H1 (cell line): ENCODE results near the gene NHEJ1.

Experiments used
- ATF2 ChIP-seq: IDR thresholded peaks from 2 replicates; pipeline ENCODE4 v1.6.1; 2012; ENCODE audit warnings: low read length, inconsistent platforms
- ATF3 ChIP-seq: IDR thresholded peaks from 2 replicates; pipeline ENCODE4 v1.6.1; 2011; ENCODE audit warnings: low read depth, mild to moderate bottlenecking, low read length; ENCODE audit not compliant: insufficient read depth
- CEBPB ChIP-seq: IDR thresholded peaks from 2 replicates; pipeline ENCODE4 v1.6.1; 2012; ENCODE audit warnings: low read depth, low read length
- CREB1 ChIP-seq: IDR thresholded peaks from 2 replicates; pipeline ENCODE4 v1.6.1; 2012; ENCODE audit warnings: inconsistent platforms
- CTCF ChIP-seq, 3 experiments: IDR thresholded peaks; 1 replicate in 2 of 3; 2 replicates in 1 of 3; pipeline versions ENCODE4 v1.5.1 to v1.6.1; 2011; ENCODE audit warnings: low read length in 3 of 3, mild to moderate bottlenecking in 3 of 3, inconsistent platforms in 2 of 3, low read depth in 1 of 3, moderate library complexity in 1 of 3; ENCODE audit not compliant: insufficient read depth in 1 of 3; ENCODE audit errors: control extremely low read depth in 1 of 3
- EGR1 ChIP-seq: IDR thresholded peaks from 2 replicates; pipeline ENCODE4 v1.6.1; 2011; ENCODE audit warnings: low read depth, low read length, borderline replicate concordance
- POLR2A ChIP-seq, 2 experiments: IDR thresholded peaks; 1 replicate in 1 of 2; 2 replicates in 1 of 2; pipeline ENCODE4 v1.6.1; 2011; ENCODE audit warnings: low read depth in 2 of 2, low read length in 2 of 2, mild to moderate bottlenecking in 2 of 2; ENCODE audit errors: control extremely low read depth in 1 of 2
- POLR2AphosphoS5 ChIP-seq: IDR thresholded peaks from 2 replicates; pipeline ENCODE4 v1.6.1; 2011; ENCODE audit warnings: low read depth, low read length
- SP1 ChIP-seq: IDR thresholded peaks from 2 replicates; pipeline ENCODE4 v1.6.1; 2011; ENCODE audit warnings: low read depth, low read length
- SP2 ChIP-seq: IDR thresholded peaks from 2 replicates; pipeline ENCODE4 v1.6.1; 2012; ENCODE audit warnings: mild to moderate bottlenecking, low read length, inconsistent platforms
- SUZ12 ChIP-seq: fragments of 200-600 bp; sonication (generic); IDR thresholded peaks from 2 replicates; pipeline ENCODE4 v1.6.1; 2012; ENCODE audit warnings: mild to moderate bottlenecking, inconsistent platforms, low read length, moderate library complexity, mixed read lengths
- TAF1 ChIP-seq: IDR thresholded peaks from 2 replicates; pipeline ENCODE4 v1.6.1; 2011; ENCODE audit warnings: mild to moderate bottlenecking, low read depth, low read length
- TAF7 ChIP-seq: optimal IDR thresholded peaks from 2 replicates; pipeline ENCODE3; 2011; ENCODE audit warnings: low read depth, mild to moderate bottlenecking, inconsistent platforms, low read length, moderate library complexity, borderline replicate concordance
- TEAD4 ChIP-seq: IDR thresholded peaks from 2 replicates; pipeline ENCODE4 v1.6.1; 2012; ENCODE audit warnings: low read depth, low read length, inconsistent platforms, mixed read lengths

DNA sequence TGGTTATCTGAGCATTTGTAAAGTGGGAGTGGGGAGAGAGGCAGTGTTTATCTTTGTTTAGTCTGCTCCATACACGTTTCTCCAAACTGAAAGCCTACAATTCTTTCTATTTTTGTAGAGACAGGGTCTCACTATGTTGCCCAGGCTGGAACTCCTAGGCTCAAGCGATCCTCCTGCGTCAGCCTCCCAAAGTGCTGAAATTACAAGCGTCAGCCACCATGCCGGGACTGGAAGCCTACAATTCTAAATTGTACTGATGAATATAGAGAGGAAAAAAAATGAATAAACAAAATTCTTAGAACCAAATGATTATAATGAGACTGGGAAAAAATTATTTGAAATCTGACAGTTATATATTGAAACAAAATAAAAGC is 44.5 kb upstream of the NHEJ1 start:
- TF ChIP-seq SP1 (no peak), CTCF (IDR thresholded peaks at IDR 0.05; ENCODE audit: control extremely low read depth in 1 of 3, insufficient read depth in 1 of 3, low read depth in 1 of 3, low read length in 3 of 3) (no peak), EGR1 (no peak), TEAD4 (no peak), SUZ12 (no peak), CREB1 (no peak), ATF3 (no peak), CEBPB (no peak), ATF2 (no peak), SP2 (no peak), POLR2AphosphoS5 (no peak), TAF7 (no peak), POLR2A (IDR thresholded peaks at IDR 0.05; ENCODE audit: control extremely low read depth in 1 of 2, low read depth in 2 of 2, low read length in 2 of 2) (no peak), TAF1 (no peak)
